Stimulated activated CD4-positive, alpha-beta T cell treated with anti-CD3 and anti-CD28 coated beads, Interleukin-2, amount 100 ng/mL, for 48 hours (primary cell): ENCODE measurements around the gene PKHD1.

ENCODE experiments used
- DNase-seq, 2 donors: peaks; one replicate each; pipeline ENCODE4 v3.0.0-alpha.2; 2020

Gene PKHD1

GRCh38 chr6:52102405-52102804 lies 15.0 kb upstream of the PKHD1 start:
- DNase-seq: no peak

DNA sequence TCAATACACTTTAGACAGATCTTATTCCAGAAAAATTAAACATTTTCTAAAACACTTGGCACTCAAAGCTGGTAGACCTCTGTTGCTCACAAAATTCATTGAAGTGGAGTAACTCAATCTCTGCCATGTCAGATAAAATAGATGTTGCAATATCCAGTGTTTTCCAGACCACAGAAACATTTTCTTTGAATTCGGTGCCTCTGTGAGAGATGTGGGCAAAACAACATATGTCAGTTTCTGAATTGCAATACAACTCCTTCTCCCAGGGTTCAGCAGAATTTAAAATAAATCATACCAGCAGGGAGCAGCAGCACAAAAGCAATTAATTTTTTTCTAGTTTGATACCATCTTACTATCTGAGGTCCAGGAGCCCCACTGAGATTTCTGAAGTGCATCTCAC lies 11.3 kb upstream of the PKHD1 start:
- DNase-seq: no peak

GRCh38 chr6:52089758-52090348 lies 2.4 kb upstream of the PKHD1 start:
- DNase-seq: no peak

DNA sequence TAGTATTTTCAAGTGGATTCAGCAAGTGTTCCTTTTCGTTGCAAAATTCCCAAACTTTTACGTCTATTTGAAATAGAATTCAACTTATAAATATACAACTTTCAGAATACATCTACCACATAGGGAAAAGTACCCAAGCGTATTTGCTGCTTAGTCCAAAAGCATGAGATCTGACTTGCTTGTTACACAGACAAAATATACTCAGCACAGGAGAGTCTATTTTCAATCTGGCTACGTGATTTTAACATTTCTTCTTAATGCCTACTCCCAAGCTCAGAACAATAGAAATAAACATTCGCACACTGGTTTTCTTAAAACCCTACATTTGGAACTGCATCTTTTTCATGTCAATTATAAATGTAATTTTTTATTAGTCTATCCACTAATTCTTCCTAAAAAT lies 672 bp downstream of the PKHD1 start:
- no peak for DNase-seq

GRCh38 chr6:52081237-52081636 lies 6.2 kb downstream of the PKHD1 start:
- no peak for DNase-seq

- DNase-seq: no peak
Measured at GRCh38 chr6:52077961-52078625, 9.3 kb downstream of the PKHD1 start.

- no peak for DNase-seq
Measured at GRCh38 chr6:52077180-52077884, 10.1 kb downstream of the PKHD1 start.

- no peak for DNase-seq
Measured at GRCh38 chr6:52076791-52077179, 10.6 kb downstream of the PKHD1 start.

- no peak for DNase-seq
Measured at GRCh38 chr6:52074716-52075115, 12.7 kb downstream of the PKHD1 start.

DNA sequence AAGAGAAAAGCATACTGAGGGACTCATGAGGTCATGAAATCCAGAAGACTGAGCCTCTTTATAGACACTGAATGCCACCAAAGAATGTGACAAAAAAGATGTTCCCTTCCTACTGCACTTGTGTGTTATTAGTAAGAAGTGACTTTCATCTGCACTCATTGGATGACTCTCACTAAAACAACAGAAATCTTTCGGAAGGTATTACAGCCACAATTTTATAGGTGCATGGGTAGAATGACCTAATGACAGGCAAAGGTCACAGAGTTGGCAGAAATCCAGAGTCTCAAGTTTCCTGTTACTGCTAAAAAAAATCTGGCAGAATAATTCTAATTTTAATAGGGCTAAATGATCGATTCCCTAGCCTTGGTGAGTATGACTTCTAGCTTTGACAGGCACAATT lies 13.3 kb downstream of the PKHD1 start:
- DNase-seq: no peak

DNA sequence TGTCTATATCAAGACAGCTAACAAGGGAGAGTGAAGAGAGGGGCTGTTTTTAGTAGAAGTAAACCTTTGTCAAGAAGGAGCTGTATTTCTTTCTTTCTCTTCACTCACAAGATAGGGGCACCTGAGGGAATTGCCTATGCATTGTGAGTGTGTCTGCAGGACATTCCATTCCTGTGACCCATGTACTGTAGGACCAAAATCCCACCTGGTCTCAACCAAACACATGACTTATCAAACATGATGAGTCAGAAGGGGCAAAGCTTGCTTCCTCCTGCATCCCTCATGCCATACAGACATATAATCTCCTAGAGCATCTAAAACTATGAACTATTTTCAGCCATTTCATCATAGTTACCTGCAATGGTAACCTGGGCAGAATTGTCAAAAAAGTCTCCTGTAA lies 21.8 kb downstream of the PKHD1 start:
- DNase-seq: no peak

- peak; percentile 43 to 46 for DNase-seq
Measured at GRCh38 chr6:52063584-52064344, 23.6 kb downstream of the PKHD1 start.

GRCh38 chr6:52061481-52061880 lies 25.9 kb downstream of the PKHD1 start:
- no peak for DNase-seq

GRCh38 chr6:52059821-52060220 lies 27.6 kb downstream of the PKHD1 start:
- DNase-seq: no peak

DNA sequence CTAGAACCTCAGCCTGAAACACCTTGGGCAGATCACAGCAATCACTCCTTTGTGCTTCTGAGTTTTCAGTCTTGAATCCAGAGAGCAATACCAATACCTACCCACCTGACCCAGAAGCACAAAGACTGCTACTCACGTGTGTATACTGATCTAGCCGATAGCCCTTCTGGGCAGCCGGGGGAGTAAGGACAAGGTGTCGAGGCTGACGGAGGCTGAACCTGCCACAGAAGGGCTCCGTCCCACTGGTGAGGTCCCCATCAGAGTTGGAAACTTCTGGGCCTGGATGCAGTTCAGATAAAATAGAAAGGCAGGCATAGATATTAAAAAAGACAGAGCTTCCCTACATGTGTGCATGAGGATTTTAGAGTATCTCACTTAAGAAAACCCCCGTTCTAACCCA lies 32.0 kb downstream of the PKHD1 start:
- DNase-seq: no peak

- no peak for DNase-seq
Measured at GRCh38 chr6:52053038-52053695, 34.2 kb downstream of the PKHD1 start.

DNA sequence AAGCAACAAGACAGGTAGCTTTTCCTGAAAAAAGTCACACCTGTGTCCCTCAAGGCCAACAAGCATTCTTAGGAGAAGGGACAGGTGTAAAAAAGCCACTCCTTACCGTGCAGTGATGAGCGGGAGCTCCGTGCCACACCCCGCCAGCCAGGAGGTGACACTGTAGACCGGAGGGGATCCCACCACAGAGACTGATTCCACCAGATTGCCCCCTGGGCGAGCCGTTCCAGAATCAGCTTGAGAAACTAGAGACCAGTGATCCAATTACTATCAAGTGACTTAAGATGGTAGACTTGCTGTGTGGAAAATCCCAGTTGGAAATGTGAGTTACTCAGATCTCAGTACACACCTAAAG lies 37.4 kb downstream of the PKHD1 start:
- DNase-seq: no peak

GRCh38 chr6:52049252-52050050 lies 38.0 kb downstream of the PKHD1 start:
- DNase-seq: no peak

DNA sequence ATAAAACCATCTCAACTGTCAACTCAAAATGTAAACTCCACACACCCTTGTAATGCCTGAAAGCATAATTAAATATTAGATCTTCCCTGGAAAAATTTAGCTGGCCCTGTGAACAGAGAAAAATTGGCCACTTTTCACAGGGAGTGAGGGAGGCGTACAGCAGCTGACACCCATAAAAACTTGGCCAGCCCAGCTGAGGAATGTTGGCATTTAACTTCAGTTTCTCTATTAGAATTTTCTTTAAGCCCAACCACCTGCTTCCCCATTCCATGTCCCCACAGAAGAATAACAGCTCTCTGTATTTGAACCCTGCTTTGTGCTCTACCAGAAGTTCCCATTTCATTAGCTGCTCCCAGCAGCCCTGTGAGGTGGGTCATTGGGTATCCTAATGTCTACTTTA lies 41.0 kb downstream of the PKHD1 start:
- no peak for DNase-seq

DNA sequence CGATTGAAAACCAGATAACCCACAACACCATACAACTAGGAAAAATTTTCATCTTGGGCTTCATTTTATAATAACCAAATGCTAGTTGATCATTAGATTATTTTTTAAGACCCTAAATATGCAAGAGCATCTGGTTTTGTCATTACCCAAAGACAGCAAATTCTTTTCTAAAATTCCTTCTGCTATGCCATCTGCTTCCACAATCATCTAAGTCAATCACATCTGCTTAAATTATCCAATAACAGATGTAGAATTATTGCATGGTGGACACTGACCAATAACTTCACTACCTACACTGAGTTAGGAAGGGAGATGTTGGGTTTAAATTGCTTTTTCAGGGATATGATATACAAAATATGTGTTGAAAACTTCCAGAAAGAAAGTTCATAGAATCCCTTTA lies 41.9 kb downstream of the PKHD1 start:
- no peak for DNase-seq

GRCh38 chr6:52045033-52045432 lies 42.4 kb downstream of the PKHD1 start:
- DNase-seq: no peak

- DNase-seq: no peak
Measured at GRCh38 chr6:52042141-52042885, 45.1 kb downstream of the PKHD1 start.
